GM18502 (cell line): Measurements from ENCODE around the gene KCNH4.
"Not testable (repeated sequence)": the region's sequence is repeated elsewhere in the genome, so short reads cannot be mapped to it uniquely, and the experiment has no call there.

Experiments
- ATAC-seq: cut with Tn5 transposase; IDR thresholded peaks from one replicate; pipeline ENCODE4 v1.9.1; 2021; ENCODE audit warnings: mild to moderate bottlenecking; ENCODE audit not compliant: unreplicated experiment, poor library complexity

Gene KCNH4

DNA sequence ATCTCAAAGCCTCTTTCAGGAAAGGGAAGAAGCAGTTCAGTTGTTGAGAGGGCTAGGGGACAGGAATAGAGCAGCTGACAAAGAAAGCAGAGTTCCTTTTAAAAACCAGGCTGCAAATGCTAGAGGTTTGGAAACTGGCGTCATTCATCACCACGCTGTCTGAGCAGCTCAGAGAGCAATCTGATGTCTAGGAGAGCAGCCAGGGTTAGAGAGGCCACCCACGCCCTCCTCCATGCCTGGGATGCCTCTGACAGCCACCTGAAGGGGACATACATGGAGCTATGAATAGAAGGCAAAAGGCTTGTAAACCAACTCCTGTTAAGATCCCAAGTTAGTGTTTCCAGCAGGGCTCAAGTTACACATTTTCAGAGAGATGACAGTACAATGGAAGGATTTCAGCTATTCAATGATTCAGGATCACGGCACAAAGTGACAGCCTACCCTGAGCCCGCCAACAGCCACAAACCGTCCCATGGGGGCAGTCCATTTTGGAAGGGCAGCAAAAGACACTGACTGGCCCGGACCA lies 38.5 kb downstream of the KCNH4 start:
- no peak for ATAC-seq

DNA sequence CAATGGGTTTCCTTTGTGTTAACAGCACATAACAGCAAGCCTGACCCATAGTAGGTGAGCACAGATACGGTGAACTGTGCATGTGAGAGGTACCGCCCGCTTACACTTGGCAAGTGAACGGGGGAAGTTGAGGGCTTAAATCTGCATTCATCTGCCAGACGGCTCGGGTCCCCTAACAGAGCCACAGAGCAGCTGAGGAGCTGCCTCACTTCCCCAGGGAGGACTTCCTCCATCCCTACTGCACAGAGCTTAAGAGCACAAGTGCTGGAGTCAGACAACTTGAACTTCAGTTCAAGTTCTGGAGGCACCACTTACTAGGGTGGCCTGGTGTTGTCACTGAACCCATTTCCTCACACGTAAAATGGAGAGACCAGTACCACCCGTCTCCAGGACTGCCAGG lies 39.6 kb downstream of the KCNH4 start:
- ATAC-seq = no peak

DNA sequence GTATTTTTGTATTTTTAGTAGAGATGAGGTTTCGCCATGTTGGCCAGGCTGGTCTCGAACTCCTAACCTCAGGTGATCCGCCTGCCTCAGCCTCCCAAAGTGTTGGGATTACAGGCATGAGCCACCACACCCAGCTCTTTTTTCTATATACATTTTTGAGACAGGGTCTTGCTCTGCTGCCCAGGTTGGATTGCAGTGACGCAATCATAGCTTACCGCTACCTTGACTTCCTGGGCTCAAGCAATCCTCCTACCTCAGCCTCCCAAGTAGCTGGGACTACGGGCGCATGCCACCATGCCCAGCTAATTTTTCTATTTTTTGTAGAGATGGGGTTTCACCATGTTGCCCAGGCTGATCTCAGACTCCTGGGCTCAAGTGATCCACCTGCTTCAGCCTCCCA lies 40.3 kb downstream of the KCNH4 start:
- ATAC-seq = not testable (repeated sequence)

DNA sequence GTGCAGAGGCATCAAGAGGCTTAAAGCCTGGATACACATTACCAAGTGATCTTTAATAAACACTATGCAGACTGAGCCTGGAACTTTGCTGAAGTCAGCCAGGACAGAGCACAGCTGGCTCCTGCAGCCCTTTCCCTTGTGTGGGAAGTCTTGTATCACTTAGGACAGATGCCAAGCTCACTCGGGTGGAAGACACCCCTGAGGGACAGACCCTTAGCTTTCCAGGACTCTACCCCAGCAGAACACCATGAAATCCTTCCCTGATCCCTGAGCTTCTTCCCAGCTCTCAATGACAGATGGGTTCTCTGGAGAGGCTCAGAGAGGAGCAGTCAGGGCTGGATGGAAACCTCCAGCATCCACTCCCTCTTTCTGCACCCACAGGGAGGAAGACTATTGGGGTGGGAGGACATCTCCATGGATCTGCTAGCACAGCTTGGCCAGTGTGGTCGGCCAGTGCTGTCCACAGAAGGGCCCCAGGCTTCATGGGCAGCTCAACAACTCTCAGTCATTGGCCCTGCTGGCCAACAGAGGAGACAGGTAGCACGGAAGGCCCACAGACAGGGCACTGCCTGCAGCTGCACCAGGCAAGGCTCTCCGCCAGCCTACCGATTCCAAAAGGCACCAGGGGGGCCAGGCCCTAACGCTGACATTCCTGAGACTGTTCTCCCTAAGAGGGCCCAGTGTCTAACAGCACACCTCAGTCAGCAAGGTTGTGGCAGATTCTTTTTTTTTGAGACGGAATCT lies 42.0 kb downstream of the KCNH4 start:
- no peak for ATAC-seq

DNA sequence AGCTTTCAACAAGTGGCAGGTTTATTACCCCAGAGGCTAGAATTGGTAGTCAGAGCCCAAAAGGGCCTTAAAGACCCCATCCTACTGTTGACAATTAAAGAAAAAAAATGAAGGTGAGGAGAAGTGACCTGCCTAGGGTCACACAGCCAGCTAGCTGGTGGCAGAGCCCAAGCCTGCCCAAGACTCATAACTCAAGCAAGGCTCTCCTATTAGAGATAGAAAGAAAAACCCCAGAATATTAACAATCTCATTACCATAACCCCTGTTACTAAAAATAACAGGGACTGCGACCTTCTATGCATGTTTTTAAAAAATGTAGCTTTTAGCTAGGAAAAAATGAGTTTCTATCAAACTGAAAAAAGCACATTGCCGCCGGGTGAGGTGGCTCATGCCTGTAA lies 44.3 kb downstream of the KCNH4 start:
- ATAC-seq = no peak

DNA sequence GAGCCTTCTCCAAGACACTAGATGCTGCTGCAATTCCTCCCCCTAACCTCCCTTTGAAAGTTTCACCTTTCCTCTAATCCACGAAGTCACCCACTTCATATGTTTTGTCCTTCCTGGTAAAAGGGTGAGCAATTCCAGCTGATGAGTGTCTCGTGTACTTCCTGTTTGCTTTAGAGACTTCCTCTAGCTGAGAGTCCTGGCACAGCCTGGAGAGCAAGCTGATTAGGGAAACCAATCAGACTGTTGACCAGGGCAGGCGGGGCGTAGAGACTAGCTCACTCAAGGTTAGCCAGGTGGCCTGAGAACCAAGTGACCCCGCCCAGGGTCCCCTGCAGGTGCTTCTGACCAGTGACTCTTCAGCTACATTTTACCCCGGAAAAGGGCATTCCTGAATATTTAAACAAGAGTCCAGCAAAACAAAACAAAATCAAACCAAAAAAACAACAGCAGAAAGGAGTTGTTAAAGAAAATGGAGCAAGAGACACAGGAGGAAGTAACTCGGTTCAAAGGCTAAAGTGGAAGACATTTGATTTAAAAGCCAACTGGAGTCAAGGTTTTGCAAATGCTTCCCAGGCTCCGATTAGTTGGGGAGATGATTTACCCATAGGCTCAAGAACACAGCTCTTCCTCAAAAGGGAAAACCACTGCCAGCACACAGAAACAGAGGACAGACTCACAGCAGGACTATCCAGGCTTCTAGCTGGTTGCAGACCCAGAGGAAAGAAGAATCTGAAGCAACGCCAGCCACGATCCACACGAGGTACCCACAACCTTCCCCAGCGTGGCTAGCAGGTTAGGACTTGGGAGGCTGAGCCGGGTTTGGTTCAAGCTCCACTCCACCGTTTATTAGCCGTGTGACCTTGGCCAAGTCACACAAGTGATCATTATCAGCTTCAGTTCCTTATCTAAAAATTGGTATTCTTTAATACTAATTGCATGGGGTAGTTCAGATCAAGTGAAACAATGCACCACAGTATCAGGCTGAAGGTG lies 45.0 kb downstream of the KCNH4 start:
- no peak for ATAC-seq

DNA sequence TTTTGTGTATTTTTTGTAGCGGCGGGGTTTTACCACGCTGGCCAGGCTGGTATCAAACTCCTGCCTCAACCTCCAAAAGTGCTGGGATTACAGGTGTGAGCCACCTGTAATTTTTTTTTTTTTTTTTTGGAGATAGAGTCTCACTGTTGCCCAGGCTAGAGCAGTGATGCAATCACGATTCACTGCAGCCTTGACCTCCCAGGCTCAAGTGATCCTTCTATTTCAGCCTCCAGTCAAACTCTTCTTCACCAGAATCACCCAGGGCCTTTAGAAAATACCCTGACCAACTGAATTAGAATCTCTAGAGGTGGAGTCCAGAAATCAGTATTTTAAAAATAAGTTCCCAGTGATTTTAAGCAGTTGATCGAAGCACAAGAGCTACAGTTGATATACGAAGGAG lies 45.8 kb downstream of the KCNH4 start:
- ATAC-seq = no peak

DNA sequence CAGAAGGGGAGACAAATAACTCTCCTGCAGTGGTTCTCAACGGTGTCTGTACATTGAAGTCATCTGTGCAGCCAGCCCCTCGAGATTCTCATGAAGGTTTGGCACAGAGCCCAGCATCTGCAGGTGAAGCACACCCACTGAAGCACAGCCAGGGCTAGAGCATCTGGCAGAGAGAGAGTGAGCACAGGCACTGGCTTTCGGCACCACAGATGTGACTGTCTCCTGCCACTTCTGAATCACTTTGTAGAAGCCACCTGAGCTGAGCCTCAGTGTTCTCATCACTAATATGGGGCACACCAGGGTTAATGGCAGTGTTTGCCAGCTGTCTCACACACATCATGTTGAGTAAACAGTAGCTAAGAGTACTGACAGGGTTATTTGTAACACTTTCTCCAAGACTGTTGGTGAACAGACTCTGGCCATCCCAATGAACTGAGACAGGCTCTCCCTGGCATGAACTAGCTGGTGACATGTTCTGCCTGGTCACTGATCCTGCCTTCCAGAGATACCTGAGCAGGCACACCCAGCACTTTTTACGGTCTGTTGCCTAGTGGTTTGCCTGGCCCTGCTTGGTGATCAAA lies 47.4 kb downstream of the KCNH4 start:
- no peak for ATAC-seq

DNA sequence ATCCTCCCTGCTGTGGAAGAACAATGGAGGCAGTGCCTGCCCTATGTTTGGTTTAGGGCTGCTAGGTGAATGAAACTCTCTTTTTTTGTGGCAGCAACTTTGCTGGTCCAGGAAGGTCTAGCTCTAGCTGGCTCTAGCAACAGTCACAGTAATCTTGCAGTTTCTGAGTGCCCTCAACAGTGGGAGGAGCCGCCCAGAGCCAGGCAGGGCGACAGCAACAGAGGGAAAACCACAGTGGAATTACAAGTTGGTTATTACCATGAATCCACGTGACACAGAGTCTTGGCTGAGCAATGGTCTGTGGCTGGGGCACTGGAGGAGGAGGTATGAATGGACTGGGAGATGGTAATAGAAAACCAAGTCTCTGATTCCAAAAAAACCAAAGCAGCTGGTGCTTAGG lies 48.0 kb downstream of the KCNH4 start:
- no peak for ATAC-seq

DNA sequence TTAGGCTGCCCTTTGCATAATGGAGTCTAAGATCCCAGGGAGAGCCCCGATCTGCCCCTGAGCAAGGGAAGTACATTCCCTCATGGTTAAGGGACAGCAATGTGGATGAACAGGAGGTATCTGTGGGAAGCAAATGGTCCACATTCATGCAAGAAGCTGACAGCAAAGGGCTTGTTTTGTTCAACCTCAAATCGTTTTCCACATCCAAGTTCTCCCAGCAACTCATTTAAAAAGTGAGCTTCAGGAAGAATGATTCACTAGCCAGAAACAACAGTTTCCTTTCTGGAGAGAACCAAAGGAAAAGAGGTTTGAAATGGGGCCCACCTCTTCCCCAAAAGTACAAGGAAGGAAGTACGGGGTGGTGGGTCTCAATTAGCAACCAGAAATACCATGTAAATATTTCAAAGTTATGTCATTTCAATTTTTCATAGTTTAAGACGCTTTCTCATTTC lies 48.9 kb downstream of the KCNH4 start:
- ATAC-seq = no peak

DNA sequence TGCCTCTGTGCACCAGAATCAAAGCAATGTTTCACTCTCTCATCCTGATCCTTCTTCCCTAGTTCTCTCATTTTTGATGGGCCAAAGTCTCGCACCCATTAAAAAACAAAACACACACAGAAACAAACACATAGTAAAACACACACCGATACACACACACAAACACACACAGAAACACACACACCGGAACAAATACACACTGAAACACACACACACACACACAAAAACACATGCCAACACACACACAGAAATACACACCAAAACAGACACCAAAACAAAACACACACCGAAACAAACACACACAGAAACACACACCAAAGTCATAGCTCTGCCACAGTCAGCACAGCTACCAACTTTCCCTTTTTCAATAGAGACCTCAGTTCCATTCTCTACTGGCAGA lies 49.7 kb downstream of the KCNH4 start:
- no peak for ATAC-seq

DNA sequence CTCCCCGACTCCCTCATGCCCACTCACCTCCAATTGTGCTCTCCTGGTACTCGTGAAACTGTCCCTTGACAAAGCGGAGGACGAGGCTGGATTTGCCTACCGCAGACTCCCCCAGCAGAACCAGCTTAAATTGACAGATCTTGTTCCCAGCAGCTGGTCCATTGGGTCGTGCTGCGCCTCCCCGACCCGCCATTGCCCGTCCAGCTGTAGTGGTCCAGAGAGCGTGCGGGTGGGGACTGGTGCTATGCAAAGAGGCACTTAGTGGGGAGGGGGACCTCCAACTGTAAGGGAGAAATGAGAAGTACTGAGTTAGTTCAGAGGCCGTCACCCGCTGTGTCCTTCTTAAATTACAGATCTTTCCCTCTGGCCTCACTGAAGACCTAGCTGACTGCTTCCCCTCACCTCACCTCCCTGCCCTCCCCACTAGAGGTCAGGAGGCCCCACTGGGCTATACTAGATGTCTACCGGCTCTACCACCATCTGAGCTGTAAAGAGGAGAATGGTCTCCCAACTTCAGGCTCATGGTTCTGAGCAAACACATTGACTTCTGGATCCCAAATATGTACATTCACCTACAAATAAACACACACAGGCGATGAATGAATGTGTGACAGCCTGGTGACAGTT lies 50.5 kb downstream of the KCNH4 start:
- ATAC-seq = no peak

DNA sequence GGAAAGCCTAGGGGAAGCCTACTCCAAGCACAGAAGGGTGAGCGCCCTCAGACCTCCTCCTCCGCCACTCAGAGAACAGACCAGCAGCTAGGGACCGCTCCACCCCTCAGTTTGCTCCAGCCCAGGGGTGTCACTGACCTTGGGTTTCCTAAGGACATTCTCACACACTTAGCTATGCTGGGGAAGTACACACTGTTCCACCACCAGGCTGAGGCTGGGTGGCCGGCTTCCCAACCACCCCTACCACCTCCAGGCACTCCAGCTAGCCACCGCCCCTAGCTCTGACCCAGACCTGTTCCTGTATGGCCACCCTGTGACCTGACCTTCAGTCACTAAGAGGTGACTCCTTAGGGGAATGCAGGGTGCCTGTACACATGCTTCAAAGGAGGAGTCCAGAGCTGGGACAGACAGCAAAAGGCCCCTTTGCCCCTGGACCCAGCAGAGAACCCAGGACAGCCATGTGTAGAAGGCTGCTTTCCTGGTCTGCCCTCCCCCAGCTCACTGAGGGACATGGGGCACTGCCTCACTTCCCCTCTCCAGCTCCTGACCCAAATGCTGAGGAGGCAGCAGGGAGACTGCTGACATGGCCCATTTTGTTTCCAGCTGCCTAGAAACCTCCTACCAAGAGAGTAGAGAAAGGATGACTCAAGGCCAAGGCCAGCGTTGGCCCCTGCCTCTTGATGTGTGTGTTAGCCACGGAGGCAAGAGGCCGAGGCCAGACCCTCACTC lies 51.7 kb downstream of the KCNH4 start:
- no peak for ATAC-seq

DNA sequence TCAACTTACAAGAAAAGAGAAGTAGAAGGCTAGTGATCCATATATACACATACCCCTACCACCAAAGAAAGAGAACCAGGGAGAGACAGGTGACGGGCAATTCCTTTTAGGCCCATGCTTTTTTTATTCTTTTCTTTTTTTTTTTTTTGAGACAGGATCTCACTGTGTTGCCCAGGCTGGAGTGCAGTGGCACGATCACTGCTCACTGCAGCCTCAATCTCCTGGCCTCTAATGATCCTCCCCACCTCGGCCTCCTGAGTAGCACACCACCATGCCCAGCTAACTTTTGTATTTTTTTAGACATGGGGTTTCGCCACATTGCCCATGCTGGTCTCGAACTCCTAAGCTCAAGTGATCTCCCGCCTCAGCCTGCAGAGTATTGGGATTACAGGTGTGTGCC lies 53.5 kb downstream of the KCNH4 start:
- no peak for ATAC-seq

DNA sequence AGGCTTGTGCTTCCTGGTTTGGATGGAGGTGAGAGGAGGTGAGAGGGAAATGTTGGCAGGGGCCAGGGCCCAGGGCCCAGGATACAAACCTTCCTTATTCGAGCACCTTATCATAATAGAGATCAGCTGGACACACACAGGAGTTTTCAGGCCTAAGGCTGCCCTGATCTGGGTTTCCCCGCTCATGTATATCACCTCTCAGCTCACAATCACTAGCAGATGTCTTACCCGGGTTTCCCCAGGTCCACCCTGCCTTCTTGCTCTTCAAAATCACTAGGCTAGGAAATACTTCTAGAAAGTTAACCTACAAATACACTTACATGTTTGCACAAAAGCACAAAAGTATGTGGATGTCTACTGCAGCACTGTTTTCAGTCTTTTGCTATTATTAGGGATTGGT lies 54.1 kb downstream of the KCNH4 start:
- no peak for ATAC-seq

DNA sequence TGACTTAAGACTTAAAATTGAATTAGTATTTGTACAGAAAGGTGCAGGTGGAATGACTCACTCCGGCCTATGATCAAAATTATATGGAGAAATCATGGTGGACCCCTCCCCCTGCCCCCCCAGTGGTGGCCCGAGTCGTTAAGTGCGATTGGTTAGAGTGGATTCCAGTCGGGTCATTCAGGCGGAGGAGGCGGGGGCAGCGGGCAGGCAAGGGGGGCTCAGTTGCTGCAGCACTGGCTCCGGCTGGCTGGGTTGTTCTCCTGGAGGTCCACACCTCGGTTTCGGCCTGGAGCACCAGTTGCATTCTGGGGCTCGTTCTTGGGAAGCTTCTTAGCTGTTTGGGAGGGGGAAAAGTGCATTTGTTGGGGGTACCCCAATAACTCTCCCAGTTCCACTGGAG lies 55.4 kb downstream of the KCNH4 start:
- ATAC-seq = no peak

DNA sequence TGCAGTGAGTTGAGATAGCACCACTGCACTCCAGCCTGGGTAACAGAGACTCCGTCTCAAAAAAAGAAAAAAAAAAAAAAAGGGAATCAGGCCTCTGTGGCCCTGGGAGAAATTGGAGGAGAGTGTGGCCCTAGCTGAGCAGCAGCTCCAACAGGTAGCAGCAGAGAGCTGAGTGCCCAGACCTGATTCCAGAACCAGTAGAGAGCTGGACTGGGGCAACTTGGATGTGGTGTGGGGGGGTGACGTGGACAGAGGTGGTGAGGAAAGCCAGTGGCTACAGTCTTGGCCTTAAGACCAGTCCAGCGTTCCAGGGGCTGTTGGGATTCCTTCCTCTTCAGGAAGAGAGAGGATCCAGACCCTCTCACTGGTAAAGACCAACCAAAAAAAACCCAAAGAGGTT lies 56.7 kb downstream of the KCNH4 start:
- no peak for ATAC-seq

DNA sequence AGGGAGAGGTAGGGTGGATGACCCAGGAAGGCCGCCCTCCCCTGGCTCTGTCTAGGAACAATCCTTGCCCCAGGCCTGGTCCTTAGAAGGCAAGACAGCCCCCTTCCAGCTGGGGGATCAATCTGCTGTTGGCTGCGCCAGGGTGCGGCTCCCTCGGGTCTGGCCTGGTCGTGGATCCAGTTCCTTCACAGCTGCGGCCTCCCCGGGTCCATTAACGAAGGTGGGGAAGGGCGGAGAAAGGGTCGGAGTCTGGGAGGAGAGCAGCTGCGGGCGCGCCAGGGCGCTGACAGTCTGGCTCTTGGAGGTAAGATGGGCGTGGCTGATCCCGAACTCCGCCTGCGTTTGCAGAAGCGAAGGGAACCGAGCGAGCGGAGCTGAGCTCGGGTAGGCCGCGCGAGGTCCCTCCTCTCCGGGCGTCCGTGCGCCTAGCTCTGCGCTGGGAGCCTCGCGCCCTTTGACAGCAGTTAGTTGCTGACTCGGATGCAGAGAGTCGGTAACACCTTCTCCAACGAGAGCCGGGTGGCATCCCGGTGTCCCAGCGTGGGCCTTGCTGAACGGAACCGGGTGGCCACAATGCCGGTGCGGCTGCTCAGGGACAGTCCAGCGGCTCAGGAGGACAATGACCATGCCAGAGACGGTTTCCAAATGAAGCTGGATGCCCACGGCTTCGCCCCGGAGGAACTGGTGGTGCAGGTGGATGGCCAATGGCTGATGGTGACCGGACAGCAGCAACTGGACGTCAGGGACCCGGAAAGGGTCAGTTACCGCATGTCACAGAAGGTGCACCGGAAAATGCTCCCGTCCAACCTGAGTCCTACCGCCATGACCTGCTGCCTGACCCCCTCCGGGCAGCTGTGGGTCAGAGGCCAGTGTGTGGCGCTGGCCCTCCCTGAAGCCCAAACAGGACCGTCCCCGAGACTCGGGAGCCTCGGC lies 58.3 kb downstream of the KCNH4 start, which contains the start of gene HSPB9:
HSPB9 (plus strand) TSS at position 434 of the 933 bp plus-strand sequence; CDS start at position 481, 47 bp downstream.
- no peak for ATAC-seq
